Measurements from ENCODE around the gene HDAC1.

The HDAC1 gene

GRCh38 chr1:32329931-32330466 lies 38.1 kb downstream of the HDAC1 start:
- H3K4me3 ChIP-seq (ENCODE audit: low read length) = no peak overlapping the region
- peaks cover 36% of the 10 kb centered on the region for H3F3A ChIP-seq (ENCODE audit: control insufficient read depth, insufficient read depth)
- H3K36me3 ChIP-seq (ENCODE audit: control insufficient read depth, low read length) = peaks cover 96% of the 10 kb centered on the region
- H3K27me3 ChIP-seq (ENCODE audit: control insufficient read depth, low read length) = no peaks in the 10 kb centered on the region
- peaks cover 38% of the 10 kb centered on the region for H3K79me2 ChIP-seq (ENCODE audit: control insufficient read depth, low read length)
- no peak overlapping the region for H3K27ac ChIP-seq (ENCODE audit: low read depth, low read length)
- H4K20me1 ChIP-seq (ENCODE audit: control insufficient read depth, insufficient read depth, low read depth, low read length) = peaks cover 15% of the 10 kb centered on the region
- no peaks in the 10 kb centered on the region for H3K9me2 ChIP-seq (replicated peaks; ENCODE audit: control insufficient read depth, low read length)
- H3K9me3 ChIP-seq (ENCODE audit: control insufficient read depth, insufficient read depth, low read length) = no peaks in the 10 kb centered on the region
- no peak for TF ChIP-seq EZH2phosphoT487 (IDR thresholded peaks at IDR 0.05; ENCODE audit: borderline replicate concordance, low read length)
- TF ChIP-seq, protein P1, sequence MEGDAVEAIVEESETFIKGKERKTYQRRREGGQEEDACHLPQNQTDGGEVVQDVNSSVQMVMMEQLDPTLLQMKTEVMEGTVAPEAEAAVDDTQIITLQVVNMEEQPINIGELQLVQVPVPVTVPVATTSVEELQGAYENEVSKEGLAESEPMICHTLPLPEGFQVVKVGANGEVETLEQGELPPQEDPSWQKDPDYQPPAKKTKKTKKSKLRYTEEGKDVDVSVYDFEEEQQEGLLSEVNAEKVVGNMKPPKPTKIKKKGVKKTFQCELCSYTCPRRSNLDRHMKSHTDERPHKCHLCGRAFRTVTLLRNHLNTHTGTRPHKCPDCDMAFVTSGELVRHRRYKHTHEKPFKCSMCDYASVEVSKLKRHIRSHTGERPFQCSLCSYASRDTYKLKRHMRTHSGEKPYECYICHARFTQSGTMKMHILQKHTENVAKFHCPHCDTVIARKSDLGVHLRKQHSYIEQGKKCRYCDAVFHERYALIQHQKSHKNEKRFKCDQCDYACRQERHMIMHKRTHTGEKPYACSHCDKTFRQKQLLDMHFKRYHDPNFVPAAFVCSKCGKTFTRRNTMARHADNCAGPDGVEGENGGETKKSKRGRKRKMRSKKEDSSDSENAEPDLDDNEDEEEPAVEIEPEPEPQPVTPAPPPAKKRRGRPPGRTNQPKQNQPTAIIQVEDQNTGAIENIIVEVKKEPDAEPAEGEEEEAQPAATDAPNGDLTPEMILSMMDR (IDR thresholded peaks at IDR 0.05; ENCODE audit: low read depth, low read length, poor library complexity, severe bottlenecking) = no peak
- H3K4me1 ChIP-seq (ENCODE audit: control insufficient read depth, low read length) = peaks cover 24% of the 10 kb centered on the region
- H3K4me2 ChIP-seq (ENCODE audit: low read length) = no peak overlapping the region

- H3K27me3 ChIP-seq (ENCODE audit: control insufficient read depth, low read length) = no peaks in the 10 kb centered on the region
- no peak overlapping the region for H3K4me3 ChIP-seq (ENCODE audit: low read length)
- H3K4me1 ChIP-seq (ENCODE audit: control insufficient read depth, low read length) = peaks cover 24% of the 10 kb centered on the region
- H3K9me3 ChIP-seq (ENCODE audit: control insufficient read depth, insufficient read depth, low read length) = no peaks in the 10 kb centered on the region
- no peak for TF ChIP-seq EZH2phosphoT487 (IDR thresholded peaks at IDR 0.05; ENCODE audit: borderline replicate concordance, low read length)
- TF ChIP-seq, protein P1 (IDR thresholded peaks at IDR 0.05; ENCODE audit: low read depth, low read length, poor library complexity, severe bottlenecking) = no peak
- peaks cover 15% of the 10 kb centered on the region for H4K20me1 ChIP-seq (ENCODE audit: control insufficient read depth, insufficient read depth, low read depth, low read length)
- peaks cover 91% of the 10 kb centered on the region for H3K36me3 ChIP-seq (ENCODE audit: control insufficient read depth, low read length)
- H3K4me2 ChIP-seq (ENCODE audit: low read length) = no peak overlapping the region
- no peaks in the 10 kb centered on the region for H3K9me2 ChIP-seq (replicated peaks; ENCODE audit: control insufficient read depth, low read length)
- peaks cover 39% of the 10 kb centered on the region for H3K79me2 ChIP-seq (ENCODE audit: control insufficient read depth, low read length)
- peaks cover 34% of the 10 kb centered on the region for H3F3A ChIP-seq (ENCODE audit: control insufficient read depth, insufficient read depth)
- H3K27ac ChIP-seq (ENCODE audit: low read depth, low read length) = no peak overlapping the region
These were observed 38.8 kb downstream of the HDAC1 start for GRCh38 chr1:32330558-32331151.

DNA sequence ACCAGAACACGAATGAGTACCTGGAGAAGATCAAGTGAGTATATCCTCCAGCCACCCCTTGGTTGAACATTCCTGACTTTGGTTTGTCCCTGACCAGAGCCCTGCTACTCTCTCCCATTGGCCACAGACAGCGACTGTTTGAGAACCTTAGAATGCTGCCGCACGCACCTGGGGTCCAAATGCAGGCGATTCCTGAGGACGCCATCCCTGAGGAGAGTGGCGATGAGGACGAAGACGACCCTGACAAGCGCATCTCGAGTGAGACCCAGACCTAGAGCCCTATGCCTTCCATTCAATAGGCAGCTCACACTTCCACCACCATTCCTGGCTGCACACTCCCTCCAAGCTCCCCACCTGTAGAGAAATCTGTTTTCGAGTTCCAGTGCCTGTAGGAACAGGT lies 39.7 kb downstream of the HDAC1 start:
- Histone ChIP-seq H3K4me2 (ENCODE audit: low read length) (no peak overlapping the region), H3K4me1 (ENCODE audit: control insufficient read depth, low read length) (peaks cover 28% of the 10 kb centered on the region), H3K4me3 (ENCODE audit: low read length) (no peak overlapping the region), H3F3A (ENCODE audit: control insufficient read depth, insufficient read depth) (peaks cover 35% of the 10 kb centered on the region), H3K9me3 (ENCODE audit: control insufficient read depth, insufficient read depth, low read length) (no peaks in the 10 kb centered on the region), H3K79me2 (ENCODE audit: control insufficient read depth, low read length) (peaks cover 42% of the 10 kb centered on the region), H3K9me2 (replicated peaks; ENCODE audit: control insufficient read depth, low read length) (no peaks in the 10 kb centered on the region), H3K27ac (ENCODE audit: low read depth, low read length) (peak overlapping the region; percentile 23; the same call in 1 of the 2 replicates), H3K36me3 (ENCODE audit: control insufficient read depth, low read length) (peaks cover 84% of the 10 kb centered on the region), H3K27me3 (ENCODE audit: control insufficient read depth, low read length) (no peaks in the 10 kb centered on the region), H4K20me1 (ENCODE audit: control insufficient read depth, insufficient read depth, low read depth, low read length) (peaks cover 15% of the 10 kb centered on the region)
- TF ChIP-seq, protein P1 (IDR thresholded peaks at IDR 0.05; ENCODE audit: low read depth, low read length, poor library complexity, severe bottlenecking) = no peak
- TF ChIP-seq EZH2phosphoT487 (IDR thresholded peaks at IDR 0.05; ENCODE audit: borderline replicate concordance, low read length) = no peak
